Vagina (tissue), 2 donors: ENCODE results near the gene LHPP.

ENCODE experiments used
- POLR2A ChIP-seq, 2 donors: fragments of 450-650 bp; IDR thresholded peaks; one replicate each; pipeline ENCODE4 v1.6.1; 2017; ENCODE audit warnings: antibody characterized with exemption in 2 of 2, mild to moderate bottlenecking in 2 of 2, moderate library complexity in 2 of 2
- TF ChIP-seq, protein P1 (sequence below), 3 experiments: fragments of 450-650 bp in 2 of 3; fragments of 200-600 bp in 1 of 3; sonication (generic) in 1 of 3; IDR thresholded peaks; one replicate each; pipeline ENCODE4 v1.5.1; 2017 to 2019; ENCODE audit warnings: antibody characterized with exemption in 3 of 3, mild to moderate bottlenecking in 2 of 3, moderate library complexity in 2 of 3

DNA sequence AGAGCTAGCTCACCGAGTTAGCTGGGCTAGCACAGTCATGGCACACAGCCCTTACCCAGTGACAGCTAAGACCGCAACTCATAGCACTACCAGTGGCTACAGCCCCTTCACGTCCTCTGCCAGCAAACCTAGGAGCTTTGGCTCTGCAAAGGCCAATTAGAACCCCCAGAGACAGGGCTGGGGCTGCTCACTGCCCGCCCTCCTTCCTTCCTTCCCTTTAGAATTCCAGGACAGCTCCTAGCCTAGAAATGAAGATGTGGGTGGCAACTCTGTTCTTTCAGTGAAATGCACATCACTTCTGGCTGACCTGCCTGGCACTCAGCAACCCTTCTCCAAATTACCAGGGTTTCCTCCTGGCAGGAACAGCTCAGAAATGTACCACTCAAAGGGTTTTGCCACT lies 182.6 kb downstream of the LHPP start:
- TF ChIP-seq, protein P1, sequence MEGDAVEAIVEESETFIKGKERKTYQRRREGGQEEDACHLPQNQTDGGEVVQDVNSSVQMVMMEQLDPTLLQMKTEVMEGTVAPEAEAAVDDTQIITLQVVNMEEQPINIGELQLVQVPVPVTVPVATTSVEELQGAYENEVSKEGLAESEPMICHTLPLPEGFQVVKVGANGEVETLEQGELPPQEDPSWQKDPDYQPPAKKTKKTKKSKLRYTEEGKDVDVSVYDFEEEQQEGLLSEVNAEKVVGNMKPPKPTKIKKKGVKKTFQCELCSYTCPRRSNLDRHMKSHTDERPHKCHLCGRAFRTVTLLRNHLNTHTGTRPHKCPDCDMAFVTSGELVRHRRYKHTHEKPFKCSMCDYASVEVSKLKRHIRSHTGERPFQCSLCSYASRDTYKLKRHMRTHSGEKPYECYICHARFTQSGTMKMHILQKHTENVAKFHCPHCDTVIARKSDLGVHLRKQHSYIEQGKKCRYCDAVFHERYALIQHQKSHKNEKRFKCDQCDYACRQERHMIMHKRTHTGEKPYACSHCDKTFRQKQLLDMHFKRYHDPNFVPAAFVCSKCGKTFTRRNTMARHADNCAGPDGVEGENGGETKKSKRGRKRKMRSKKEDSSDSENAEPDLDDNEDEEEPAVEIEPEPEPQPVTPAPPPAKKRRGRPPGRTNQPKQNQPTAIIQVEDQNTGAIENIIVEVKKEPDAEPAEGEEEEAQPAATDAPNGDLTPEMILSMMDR (IDR thresholded peaks at IDR 0.05), result no peak
- TF ChIP-seq POLR2A (IDR thresholded peaks at IDR 0.05), result no peak
